ENCODE data around the gene AGAP1.

GRCh38 chr2:235537186-235537585, 43.3 kb downstream of the AGAP1 start:
- no peak for TF ChIP-seq CTCF (IDR thresholded peaks at IDR 0.05)
- no peak for TF ChIP-seq POLR2A (IDR thresholded peaks at IDR 0.05)
- TF ChIP-seq POLR2AphosphoS5 (IDR thresholded peaks at IDR 0.05): no peak

All from sigmoid colon (tissue), 4 donors.